Midbrain (tissue), 1 donor: ENCODE data around the gene CUBN.

Source experiments
- DNase-seq: peaks from one replicate; lab custom pipeline; 2025; lab: John Stamatoyannopoulos, UW

The CUBN gene

DNA sequence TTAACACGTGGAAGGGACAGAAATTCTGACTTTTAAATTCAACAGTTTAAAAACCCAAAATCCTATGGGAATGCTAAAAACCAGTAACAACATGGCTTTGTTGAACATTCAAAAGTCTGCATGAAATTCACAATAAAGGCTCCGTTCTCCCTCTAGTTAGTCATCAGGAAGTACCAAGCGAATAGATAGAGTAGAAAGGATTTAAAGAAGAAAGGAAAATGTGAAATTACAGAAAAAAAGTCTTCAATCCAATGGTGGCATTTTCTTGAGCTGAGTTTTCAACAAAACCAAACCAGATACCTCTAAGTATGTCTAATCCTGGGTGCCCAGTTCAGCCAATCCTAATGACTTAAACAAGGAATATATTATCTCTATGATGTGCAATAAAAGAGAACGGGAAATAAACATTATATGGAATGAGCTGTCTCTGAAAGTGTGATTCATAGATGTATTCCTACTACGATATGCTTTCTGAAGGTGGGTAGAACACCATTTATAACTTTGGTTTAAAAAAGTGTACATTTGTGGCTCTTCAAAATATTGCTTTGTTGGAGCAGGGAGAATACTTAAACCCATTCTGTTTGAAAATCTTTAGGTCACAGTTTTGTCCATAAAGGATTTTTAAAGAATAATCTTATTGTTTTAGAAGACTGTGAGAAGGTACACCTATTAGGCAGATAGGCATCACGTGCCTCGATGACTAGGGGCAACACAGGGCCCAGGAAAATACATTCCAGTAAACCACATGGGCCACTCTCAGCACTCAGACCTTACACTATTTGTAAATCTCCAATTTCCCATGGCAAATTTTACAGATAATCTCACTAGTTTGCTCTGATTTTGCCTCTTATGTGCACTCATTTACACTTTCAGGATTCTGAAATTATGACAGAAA lies 87.7 kb downstream of the CUBN start:
- no peak for DNase-seq

DNA sequence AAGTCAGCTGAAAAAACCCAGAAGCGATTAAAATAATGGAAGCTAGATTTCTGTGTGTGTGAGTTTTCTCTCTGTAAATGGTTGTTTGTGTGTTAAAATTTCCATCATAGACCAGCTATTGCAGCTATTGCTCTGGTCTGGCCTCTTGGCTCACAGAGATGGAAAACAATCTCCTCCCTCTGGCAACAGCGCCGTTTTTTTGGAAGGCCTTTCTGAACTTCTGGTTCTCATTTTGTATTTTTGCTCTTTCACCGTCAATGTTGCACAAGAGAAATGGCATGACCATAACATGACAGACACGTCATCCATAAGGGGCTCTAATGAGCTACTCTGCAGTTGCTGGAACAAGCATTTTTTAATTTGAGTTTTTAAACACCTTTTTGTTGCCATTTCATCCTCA lies 91.0 kb downstream of the CUBN start:
- no peak for DNase-seq

DNA sequence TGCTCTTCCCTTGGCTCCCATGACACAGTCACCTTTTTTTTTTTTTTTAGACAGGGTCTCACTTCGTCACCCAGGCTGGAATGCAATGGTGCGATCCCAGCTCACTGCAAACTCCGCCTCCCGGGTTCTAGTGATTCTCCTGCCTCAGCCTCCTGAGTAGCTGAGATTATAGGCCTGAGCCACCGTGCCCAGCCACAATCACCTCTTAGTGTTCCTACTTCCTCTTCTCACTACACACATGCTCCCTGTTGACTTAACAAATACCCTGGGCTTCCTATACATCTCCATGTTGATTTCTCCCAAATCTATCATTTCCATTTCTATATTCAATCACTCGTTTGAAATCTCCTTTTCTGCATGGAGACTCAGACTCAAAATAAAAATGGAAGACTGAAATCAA lies 91.7 kb downstream of the CUBN start:
- DNase-seq: no peak

DNA sequence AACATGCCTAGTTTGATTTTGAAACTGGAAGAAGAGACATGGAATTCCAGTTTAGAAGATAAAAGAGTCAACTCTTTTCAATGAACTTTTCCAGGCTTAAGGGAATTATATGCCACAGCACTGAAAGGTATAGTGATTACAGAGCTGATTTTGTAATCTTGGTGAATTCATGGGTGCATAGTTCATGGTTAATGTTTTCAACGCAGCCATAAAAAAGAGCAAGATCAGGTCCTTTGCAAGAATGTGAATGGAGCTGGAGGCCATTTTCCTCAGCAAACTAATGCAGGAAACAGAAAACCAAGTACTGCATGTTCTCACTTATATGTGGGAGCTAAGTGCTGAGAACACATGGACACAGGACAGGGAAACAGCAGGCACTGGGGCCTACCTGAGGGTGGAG lies 94.2 kb downstream of the CUBN start:
- DNase-seq: no peak

DNA sequence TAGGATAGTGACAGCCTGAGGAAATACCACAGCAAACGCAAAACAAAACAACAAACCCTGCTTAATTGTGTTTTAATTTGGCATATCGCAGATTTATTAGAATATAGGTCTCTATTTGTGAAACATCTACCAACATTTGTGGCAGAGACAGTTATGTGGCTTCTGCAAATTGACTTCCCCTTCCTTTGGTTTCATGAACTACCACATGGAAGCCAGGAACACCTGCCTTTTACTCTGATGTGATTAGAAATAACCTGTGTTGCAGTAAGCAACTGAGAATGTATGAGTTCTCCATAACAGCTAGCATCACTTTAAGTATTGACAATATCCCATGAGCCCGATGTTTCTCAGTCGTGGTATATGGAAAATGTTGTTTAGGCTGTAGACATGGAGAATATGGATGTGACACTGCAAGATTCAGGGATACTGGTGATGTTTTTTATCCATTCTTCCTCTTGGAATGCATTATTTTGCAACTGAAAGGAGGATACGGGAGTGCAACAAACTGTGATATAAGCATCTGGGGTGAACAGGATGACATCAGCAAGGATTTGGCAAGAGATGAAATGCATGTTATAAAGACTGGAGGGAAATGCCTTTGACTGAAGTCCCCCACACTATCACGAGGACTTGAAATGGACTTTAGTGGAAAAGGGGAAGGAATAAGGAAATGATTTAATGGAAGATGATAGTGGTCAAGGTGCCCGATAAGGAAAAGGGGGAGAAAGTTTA lies 95.9 kb downstream of the CUBN start:
- no peak for DNase-seq

DNA sequence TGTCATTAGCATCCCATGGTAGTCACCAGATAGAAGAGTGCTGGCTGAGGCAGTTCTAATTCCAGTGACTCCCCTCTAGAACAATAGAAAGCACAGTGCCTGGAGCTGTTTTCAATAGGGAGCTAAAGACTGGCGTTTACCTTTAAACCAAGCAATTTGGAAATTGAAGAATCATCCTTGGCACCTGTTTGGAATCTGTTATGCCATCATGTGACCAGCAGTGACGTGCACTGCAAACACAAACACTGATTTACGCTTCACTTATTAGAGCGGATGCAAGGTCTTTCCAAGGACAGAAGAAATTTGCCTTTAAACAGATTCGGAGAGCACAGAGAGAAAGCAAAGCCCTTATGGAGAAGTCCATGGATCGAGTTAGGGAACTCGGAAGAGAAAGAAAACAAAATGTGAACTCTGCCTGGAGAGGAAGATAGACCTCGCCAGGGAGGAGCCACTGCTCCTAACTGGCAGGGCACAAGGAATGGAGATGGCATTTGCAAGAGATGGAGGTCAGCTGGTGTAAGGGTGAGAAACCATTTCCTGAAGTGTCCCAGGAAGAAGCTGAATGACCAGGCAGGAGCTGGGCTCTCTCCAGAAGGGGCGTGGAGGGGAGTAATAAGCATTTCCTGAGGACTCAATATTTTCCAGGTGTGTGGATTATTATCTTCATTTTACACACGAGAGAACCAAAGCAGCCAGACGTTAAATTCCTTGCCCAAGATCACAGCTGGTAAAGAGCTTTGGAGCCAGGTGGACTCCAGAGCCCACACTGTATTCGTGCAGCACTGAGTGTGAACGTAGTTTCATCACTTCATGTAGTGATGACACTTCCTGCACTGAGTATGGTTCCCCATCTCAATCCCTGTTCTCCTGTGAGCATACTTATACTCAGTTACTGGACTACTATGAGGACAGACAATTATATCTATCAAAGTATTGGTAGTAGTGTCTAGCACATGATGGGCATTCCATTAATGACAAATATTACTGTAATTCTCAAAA lies 97.7 kb downstream of the CUBN start:
- no peak for DNase-seq

DNA sequence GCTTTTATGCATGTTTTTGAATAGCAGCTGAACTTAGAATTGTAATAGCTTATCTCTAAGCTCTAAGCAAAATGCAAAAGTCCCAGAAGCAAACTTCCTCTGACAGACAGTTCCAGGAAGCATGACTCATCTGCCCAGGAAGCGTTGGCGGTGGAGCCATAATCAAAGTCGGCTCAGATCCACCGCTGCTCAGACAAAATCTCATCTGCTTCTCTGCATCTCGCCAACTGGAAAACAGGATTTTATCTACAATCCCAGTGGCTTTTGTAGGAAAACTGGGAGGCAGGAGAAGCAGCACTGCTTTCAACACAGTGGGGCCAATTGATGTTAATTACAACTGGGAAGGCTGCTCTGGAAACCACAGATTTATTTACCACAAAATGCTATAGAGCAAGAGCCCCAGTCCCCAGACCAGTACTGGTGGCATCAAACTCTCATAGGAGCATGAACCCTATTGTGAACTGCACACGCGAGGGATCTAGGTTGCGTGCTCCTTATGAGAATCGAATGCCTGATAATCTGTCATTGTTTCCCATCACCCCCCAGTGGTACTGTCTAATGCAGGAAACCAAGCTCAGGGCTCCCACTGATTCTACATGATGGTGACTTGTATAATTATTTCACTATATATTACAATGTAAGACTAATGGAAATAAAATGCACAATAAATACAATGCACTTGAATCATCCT lies 99.9 kb downstream of the CUBN start:
- DNase-seq: no peak

DNA sequence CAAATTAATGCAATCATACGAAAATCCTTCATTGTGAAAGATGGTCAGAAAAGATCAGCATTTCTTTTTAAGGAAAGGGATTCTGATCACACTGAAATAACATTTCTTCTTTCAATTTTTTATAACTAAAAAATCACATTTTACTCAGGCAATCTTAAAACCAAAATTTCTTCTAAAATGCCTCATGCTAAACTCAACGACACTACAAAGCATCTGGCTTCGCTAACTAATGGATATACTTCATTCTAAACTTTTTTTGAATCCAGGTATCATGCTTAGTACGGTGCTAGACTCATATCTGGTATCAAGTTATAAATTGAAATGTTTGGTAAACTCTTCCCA lies 100.4 kb downstream of the CUBN start:
- DNase-seq: no peak

DNA sequence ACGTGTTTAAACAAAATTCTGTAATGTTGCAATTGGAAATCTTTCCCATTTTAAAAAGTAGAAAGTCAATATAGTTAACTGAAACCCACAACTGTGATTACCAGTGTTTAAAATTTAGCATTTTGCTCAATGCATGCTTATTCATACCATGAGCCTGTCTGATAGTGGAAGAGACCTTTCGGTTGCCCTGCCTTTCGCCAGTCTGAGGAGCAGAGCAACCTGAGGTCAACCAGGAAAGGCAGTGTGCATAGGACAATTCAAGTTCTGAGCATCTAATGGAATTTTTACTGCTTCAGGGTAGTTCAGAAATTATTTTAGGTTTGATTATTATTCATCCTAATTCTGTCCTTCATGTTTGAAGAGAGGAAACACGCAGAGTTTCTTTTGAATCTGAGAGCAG lies 100.8 kb downstream of the CUBN start:
- DNase-seq: no peak

DNA sequence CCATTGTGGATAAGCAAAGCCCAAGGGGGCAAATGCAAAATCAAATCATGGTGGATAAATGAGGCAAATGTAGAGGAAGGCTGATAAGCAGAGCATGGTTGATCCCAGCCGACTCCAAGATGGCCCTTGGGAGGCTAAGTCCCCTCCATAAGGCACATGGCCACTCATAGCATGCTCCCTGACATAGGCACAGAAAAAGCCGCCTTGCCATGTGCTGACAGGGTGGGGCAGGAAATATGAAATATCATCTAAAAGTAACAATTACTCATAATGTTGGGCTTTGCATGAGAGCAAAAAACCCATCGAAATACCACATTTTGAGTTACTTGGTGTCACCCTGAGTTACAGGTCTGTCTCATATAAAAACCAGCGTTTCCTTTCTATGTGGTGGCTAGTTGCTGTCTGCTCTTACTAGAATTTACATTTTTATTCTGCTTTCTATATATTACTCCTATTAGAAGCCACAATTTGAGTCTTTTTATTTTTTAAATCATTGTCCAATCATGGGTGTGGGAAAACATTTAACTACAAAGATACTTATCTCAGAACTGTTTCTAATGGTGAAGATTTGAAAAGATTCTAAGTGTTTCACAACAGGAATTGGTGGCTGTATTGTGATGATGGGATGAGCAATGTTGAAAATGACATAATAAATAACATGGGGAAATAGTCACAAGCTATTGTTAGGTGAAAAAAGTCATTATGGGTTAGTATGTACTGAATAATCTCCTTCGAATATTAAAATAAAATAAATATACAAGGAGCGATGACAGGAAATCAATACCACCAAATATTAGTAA lies 102.7 kb downstream of the CUBN start:
- DNase-seq: no peak

DNA sequence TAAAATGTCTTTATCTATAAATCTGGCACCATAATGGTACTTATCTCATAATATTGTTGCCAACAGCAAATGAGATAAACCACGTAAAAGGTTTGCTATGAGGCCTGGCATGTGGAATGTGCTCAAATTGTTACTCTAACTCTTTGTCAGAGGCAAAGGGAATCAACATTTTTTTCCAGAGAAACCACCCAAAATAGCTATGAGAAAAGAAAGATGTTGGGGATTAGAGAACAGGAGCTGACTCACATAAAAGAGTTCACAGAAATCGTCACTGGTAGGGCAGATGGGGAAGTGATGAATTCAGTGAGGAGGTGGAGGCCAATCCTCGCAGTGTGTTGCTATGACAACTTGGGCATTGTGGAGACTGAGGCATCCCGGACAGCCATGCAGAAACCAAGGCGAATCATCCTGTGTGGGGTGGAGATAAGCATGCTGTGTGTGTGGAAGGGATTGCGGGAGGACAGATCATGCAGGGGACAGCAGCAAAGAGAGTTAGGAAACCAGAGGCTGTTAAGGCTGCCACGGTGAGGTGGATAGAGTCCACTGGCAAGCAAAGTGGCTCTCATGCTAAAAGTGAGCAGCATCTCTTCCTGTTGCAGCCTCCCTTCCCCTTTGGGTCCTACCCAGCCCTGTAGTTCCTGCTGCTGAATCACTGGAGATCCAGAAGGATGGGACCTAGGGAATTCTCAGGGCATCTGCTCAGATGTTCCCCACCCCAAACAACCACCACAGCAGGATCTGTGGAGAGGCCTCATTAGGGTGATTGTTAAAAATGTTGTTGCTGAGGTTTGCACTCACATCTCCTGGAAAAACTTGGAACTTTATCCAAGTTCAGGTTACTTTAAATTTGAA lies 103.9 kb downstream of the CUBN start:
- no peak for DNase-seq

DNA sequence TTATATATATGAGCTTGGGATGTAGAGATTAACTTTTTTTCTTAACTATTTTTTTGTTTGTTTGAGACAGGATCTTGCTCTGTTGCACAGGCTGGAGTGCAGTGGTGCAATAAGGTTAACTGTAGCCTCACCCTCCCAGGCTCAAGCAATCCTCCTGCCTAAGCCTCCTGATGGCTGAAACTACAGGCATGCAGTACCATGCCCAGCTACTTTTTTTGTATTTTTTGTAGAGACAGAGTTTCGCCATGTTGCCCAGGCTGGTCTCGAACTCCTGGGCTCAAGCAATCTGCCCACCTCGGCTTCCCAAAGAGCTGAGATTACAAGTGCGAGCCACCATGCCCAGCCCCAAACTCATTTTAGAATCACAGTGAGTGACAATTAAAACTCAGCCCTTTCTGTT lies 105.2 kb downstream of the CUBN start:
- no peak for DNase-seq

DNA sequence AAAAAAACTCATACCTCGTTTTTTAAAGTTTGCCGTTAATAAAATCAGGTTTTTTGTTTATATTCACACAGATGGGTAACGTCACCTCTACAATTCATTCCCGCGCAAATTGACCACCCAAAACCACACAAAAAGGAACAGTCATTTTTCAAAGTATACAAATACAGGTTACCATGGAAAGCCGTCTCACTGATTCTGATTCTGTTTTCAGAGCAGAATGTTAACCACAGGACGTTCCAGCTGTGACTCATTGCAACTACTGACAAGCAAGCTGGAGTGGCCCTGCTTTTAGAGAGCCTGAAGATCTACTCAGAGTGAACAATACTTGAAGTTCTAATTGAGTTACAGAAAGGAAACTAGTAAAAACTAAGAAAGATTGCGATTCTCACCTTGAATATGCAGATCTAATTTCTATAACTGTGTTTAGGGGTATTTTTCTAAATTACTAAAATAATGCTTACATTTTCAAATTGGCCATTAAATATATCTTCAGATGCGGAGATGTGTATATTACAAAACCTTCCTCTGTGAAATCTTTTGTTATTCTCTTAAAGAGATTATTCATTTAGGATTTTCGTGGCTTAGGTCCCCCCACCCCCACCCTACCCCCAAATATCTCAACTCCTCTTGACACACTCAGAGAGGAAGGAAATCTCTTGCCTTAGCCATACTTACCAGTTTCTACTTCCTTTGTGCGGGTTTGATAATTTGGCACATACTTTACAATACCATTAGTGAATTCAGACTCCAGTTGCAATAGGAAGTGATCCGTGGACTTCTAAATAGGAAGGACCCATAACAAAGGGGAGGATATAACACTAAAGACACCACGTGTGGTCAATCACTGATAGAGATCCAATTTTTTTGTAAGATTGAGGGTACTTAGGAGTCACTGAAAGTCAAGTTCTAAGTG lies 106.0 kb downstream of the CUBN start:
- no peak for DNase-seq

DNA sequence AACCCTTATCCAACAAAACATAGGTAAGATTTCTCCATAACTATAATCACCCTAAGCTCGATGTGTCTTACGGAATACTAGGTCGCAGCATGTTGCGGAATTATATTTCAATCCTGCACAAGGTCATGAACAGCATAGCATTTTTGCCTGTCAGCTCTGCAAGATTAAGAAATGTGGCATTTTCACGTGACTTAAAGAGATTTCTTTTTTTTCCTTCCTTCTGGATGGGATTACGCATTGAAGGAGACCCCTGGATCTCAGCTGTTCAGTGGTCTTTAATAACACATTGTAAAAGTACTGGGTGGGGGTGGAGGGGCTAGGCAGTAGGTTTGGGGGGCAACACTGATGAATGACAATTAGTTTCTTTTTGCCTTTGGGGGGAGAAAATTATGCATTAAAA lies 106.7 kb downstream of the CUBN start:
- no peak for DNase-seq

DNA sequence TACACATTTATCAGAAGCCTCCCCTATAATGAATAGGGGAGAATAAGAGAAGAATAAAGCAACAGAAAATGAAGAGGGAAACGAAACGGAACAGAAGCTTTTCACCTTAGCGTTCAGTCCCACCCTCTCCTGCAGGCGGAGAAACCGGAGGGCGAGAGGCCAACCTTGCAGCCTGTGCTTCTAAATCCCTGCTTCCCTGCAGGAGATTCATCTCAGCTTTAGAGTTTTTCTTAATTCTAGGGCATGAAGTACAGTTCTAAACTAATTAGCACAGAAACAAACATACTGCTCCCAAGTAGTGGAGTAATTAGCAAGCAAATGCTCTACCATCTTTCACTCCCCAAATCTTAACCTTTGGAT lies 107.2 kb downstream of the CUBN start:
- no peak for DNase-seq

DNA sequence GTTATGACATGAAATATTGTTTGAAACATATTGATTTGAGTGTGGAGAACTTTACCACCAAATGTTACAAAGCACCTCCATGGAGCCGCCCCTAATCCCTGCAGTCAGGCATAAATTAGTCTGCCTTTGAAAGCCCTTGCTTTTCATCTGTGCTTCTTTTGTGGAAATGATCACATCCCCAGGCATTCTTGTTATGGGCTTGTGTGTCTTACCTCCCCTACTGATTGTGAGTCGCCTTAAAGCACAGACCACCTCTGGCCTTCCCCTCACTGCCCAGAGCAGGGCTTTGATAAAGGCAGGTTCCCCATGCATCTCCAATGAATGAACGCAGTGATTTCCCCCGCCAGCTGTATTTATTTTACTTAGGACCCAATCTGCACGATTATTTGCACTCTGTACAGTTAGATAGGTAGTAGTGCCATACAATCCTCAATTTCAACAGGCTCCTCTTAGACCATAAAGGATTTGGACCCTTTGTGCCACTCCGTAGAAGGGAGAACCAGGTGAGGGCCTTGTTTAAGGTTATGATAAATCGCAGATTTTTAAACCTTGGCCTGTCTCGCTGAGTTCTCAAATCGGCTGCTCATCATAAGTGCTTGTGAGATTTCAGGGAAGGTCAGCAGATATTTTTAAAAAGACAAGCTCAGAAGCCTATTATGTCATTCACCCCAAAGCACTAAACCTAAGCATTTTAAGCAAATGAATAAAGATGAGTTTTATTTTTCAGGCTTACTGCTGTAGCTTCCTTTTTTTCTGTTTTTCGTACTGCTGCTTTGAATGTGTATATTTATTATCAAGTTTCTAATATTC lies 107.8 kb downstream of the CUBN start:
- no peak for DNase-seq

DNA sequence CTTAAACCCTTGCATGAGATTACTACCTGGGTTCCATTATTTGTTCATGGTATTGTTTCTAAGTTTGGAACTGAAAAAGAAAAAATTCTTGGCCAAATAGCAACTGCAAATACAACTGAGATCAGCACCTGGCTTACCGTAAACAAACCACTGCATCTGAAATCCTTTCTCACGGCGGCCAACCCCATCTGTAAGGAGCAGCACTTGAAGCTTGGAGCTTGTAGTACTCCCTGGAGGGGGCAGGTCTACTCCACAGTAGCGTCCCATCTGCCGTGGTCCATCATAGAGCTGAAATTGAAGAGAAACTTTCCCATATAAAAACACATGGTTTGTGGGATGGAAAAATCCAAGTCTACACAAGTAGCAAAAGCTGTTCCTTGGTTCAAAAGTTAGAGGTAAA lies 109.9 kb downstream of the CUBN start:
- no peak for DNase-seq
